HG03108 (cell line): ENCODE results near the gene RAB37.
A peak's percentile ranks its signal among the peaks of the same experiment; 100 is the strongest.

ENCODE experiments used
- ATAC-seq: cut with Tn5 transposase; IDR thresholded peaks from one replicate; pipeline ENCODE4 v1.9.1; 2021; ENCODE audit warnings: moderate library complexity; ENCODE audit not compliant: unreplicated experiment

The RAB37 gene

GRCh38 chr17:74728033-74728701, 8.9 kb upstream of the RAB37 start:
- ATAC-seq: no peak

DNA sequence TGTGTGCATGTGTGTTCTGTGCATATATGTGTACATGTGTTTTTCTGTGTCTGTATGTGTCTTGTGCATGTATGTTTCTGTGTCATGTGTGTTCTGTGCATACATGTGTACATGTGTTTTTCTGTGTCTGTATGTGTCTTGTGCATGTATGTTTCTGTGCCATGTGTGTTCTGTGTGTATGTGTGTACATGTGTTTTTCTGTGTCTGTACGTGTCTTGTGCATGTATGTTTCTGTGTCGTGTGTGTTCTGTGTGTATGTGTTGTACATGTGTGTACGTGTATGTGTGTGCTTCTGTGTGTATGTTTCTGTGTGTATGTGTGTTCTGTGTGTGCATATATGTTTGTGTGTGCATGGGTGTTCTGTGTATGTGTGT, 8.4 kb upstream of the RAB37 start:
- ATAC-seq: no peak

DNA sequence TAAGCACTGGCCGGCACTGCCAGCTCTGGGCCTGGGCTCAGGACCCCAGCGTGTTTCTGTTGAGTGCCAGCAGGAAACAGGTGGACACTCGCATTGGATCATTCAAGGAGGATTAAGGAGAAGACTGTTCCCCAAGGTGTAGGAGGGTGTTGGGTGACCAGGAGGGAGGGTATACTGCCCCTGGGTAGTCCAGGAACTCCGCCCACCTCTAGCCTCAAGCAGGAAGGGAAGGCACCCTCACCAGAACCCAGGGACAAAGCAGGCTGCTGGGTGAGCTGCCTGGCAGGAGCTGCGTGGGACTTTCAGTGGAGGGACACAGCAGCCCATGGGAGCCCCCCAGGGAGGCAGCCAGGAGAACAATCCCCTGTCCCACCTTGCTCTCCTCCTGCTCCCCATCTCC, 7.7 kb upstream of the RAB37 start:
- no peak for ATAC-seq

GRCh38 chr17:74729866-74730265, 7.2 kb upstream of the RAB37 start:
- no peak for ATAC-seq

- no peak for ATAC-seq
Measured at GRCh38 chr17:74730491-74731346, 6.3 kb upstream of the RAB37 start.

GRCh38 chr17:74731347-74731605, 5.8 kb upstream of the RAB37 start:
- ATAC-seq: no peak

GRCh38 chr17:74732042-74732867, 4.8 kb upstream of the RAB37 start:
- no peak for ATAC-seq

GRCh38 chr17:74733365-74734122, 3.5 kb upstream of the RAB37 start:
- ATAC-seq: no peak

DNA sequence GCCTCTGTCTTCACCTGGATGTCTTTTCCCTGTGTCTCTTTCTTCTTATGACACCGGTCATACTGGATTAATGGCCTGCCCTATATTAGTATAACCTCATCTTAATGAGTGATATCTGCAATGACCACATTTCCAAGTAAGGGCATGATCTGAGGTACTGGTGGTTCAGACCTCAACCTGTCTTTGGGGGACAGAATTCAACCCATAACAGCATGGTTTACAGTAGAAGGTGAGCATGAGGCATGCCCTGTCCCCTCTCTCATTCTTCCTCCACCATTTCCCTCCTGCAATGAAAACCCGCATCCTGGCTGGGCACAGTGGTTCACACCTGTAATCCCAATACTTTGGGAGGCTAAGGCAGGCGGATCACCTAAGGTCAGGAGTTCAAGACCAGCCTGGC, 2.8 kb upstream of the RAB37 start:
- ATAC-seq: no peak

- ATAC-seq: no peak
Measured at GRCh38 chr17:74737299-74738050, 419 bp downstream of the RAB37 start.

- peak; percentile 68 for ATAC-seq
Measured at GRCh38 chr17:74738051-74738996, 1.3 kb downstream of the RAB37 start.

DNA sequence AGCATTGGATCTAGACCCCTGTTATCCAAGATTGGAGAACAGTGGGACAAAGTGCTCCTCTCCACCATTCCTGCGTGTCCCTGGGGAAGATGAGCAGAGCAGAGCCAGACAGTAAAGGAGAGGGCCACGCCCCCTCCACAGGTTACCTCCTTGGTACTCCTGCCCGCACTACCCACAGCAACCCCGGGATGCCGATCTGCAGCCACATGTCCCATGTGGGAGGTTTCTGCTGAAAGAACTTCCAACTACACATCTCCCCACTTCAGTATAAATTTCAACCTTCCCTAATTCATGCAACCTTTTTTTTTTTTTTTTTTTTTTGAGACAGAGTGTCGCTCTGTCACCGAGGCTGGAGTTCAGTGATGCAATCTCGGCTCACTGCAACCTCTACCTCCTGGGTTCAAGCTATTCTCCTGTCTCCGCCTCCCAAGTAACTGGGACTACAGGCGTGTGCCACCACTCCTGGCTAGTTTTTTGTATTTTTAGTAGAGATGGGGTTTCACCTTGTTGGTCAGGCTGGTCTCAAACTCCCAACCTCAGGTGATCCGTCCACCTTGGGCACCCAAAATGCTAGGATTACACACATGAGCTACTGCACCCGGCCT, 2.3 kb downstream of the RAB37 start:
- ATAC-seq: no peak

DNA sequence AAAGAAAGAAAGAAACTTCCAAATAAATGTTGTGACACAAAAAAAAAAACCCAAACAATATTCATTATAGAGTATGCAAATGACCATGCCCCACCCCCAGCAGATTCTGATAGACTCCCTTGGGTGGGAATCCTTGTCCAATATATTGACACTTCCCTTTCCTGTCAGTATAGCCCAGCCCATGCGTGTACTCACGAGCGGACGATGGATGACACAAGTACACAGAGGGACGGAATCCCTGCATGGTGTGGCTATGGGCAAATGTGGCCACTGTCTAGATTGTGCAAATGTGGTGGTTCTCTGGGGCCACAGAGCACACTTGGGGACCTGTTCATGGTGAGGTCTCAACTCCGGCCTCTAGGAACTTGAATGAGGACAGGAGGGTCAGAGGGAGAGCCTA, 3.1 kb downstream of the RAB37 start:
- no peak for ATAC-seq

GRCh38 chr17:74740641-74741387, 3.8 kb downstream of the RAB37 start:
- ATAC-seq: no peak

DNA sequence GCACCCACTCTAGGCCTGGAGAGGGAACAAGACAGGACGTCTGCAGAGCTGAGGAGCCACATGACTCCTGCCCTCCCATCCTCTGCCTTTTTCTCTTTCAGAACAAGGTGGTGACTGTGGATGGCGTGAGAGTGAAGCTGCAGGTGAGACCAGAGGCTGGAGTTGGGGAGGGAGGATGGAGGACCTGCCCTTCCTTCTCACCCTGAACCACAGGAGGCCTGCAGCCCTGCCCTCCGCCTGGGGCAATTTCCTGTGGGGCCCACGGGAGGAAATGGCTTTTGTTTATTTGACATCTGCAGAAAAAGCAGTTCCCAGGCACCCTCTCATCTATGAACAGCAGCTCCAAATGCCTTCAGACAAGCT, 5.1 kb downstream of the RAB37 start:
- ATAC-seq: peak; percentile 46

DNA sequence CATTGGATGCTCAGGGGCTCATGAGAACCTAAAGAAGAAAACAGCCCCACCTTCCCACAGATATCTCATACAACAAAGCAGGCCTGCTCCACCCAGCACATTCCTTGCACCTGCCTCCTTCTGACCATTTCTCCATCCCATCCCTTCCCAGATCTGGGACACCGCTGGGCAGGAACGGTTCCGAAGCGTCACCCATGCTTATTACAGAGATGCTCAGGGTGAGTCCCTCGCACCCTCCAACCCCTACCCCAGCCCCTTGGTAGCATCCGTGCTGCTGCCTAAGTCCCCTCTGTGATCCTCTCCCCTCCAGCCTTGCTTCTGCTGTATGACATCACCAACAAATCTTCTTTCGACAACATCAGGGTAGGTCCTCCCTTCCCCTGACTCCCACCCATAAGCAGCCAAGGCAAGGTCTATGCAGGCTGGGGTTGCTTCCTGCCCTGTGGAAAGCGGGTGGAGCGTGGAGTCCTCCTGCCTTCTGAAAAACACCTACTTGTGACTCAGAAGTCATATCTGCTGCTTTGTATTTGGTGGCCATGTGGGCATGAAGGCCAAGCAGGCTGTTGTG, 6.0 kb downstream of the RAB37 start:
- ATAC-seq: no peak

DNA sequence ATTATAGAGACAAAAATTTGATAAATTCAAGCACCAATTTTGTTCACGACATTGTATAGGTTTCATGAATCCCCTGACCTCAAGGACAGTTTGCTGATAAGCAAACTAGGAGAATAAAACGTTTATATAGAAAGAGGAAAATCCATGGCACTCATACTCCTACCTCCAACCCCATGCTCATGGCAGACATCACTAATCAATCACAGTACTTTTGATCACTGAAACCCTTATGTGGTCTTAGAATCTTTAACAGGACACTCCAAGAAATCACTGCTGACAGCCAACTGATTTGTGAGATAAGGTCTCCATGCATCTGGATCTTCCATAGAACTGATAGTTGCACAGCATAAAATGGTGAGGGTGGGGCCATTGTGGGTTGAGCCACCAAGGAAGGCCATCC, 6.7 kb downstream of the RAB37 start:
- no peak for ATAC-seq

DNA sequence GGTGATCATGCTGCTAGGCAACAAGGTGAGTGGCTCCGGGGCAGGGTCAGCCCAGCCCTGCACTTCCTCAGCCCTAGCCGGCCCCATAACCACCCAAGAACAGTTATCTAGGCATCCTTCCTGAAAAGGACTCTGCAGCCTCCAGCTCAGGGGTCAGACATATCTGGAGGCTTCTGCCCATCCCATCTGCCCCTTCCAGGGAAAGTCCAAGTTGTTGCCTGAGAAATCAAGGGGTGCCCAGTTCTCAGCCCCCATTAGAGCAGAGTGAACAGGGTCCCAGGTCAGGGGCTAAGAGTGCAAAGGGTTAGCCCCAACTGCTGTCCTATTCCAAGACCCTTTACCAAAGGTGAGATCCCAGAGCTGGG, 7.3 kb downstream of the RAB37 start:
- no peak for ATAC-seq
